ENCODE data around the gene ACTL10.

ACTL10 gene

GRCh38 chr20:33677991-33678702 lies 11.4 kb downstream of the ACTL10 start:
- no peak overlapping the region for H3K4me3 ChIP-seq (replicated peaks in 1 of 2; ENCODE audit: low read depth in 2 of 2, low read length in 2 of 2)
- no peak for DNase-seq (ENCODE audit: low read depth in 2 of 2)

GRCh38 chr20:33679758-33680485 lies 13.2 kb downstream of the ACTL10 start:
- TF ChIP-seq CTCF (IDR thresholded peaks at IDR 0.05; ENCODE audit: low read depth, low read length): no peak
- no peak overlapping the region for H3K4me3 ChIP-seq (replicated peaks in 1 of 2; ENCODE audit: low read depth in 2 of 2, low read length in 2 of 2)
- no peak for DNase-seq (ENCODE audit: low read depth in 2 of 2)

More at GRCh38 chr20:33677991-33678702, 11.4 kb downstream of the ACTL10 start:
- TF ChIP-seq CTCF (IDR thresholded peaks at IDR 0.05; ENCODE audit: low read depth, low read length): no peak

- no peak for TF ChIP-seq CTCF (IDR thresholded peaks at IDR 0.05; ENCODE audit: low read depth, low read length)
Measured at GRCh38 chr20:33680686-33681085, 13.9 kb downstream of the ACTL10 start.

GRCh38 chr20:33681288-33681687 lies 14.5 kb downstream of the ACTL10 start:
- no peak overlapping the region for H3K4me3 ChIP-seq (replicated peaks in 1 of 2; ENCODE audit: low read depth in 2 of 2, low read length in 2 of 2)
- no peak for DNase-seq (ENCODE audit: low read depth in 2 of 2)
- TF ChIP-seq CTCF (IDR thresholded peaks at IDR 0.05; ENCODE audit: low read depth, low read length): no peak

More at GRCh38 chr20:33680686-33681085, 13.9 kb downstream of the ACTL10 start:
- DNase-seq (ENCODE audit: low read depth in 2 of 2): peak; percentile 60 to 67
- H3K4me3 ChIP-seq (replicated peaks in 1 of 2; ENCODE audit: low read depth in 2 of 2, low read length in 2 of 2): no peak overlapping the region

GRCh38 chr20:33681728-33682353 lies 15.1 kb downstream of the ACTL10 start:
- no peak for DNase-seq (ENCODE audit: low read depth in 2 of 2)
- no peak for TF ChIP-seq CTCF (IDR thresholded peaks at IDR 0.05; ENCODE audit: low read depth, low read length)
- H3K4me3 ChIP-seq (replicated peaks in 1 of 2; ENCODE audit: low read depth in 2 of 2, low read length in 2 of 2): no peak overlapping the region

- H3K4me3 ChIP-seq (replicated peaks in 1 of 2; ENCODE audit: low read depth in 2 of 2, low read length in 2 of 2): peak overlapping the region in 1 of 2 donors; percentile 41
- no peak for TF ChIP-seq CTCF (IDR thresholded peaks at IDR 0.05; ENCODE audit: low read depth, low read length)
- no peak for DNase-seq (ENCODE audit: low read depth in 2 of 2)
Measured at GRCh38 chr20:33684533-33685327, 18.0 kb downstream of the ACTL10 start.
